ENCODE results near the gene TJP1.
"Not testable (repeated sequence)": the region's sequence is repeated elsewhere in the genome, so short reads cannot be mapped to it uniquely, and the experiment has no call there.

Gene TJP1

DNA sequence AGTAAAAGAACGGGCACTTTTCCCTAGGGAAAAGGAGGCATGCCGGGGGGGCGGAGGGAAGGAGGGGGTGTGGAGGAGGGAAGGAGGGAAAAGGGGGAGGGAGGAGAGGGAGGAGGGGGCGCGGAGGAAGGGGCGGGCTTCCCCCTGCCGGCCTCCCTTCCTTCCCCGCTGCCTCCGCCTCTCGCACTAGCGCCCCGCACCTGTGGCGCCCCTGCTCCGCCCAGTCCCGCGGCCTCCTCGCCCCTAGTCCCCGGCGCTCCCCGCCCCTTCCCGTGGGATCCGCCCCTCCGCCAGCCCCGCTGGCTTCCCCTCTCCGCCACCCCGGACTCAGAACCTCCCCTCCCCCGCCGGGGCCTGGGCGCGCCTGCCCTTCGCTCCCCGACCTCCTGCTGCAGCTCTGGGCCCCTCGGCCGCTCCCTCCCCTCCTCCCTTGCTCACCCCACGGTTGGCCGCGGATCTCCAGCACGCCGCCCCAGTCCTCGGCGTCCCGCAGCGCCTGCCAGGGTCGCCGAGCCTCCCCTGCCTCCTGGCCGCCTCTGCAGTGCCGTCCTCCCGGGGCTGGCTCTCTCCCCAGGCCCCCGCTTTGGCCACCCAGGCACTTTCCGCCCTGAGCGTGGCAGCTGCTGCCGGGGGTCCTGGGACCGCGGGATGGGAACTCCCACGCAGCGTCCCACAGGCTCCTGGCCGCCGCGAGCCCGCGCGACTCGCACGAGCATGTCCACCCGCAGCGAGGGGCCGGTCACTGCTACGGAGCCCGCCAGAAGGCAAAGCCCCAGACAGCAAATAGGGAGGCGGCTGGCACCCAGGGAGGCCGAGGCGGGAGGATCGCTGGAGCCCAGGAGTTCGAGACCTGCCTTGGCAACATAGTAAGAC lies 147.4 kb downstream of the TJP1 start:
- Histone ChIP-seq H3K4me3 (ENCODE audit: low read depth, low read length) (peak overlapping the region; percentile 90), H3K79me2 (ENCODE audit: control insufficient read depth, insufficient read depth, low read length, unreplicated experiment) (peaks cover 15% of the 10 kb centered on the region), H3K36me3 (ENCODE audit: insufficient read depth, low read length) (peaks cover 3% of the 10 kb centered on the region; the same call in 1 of the 2 replicates), H3K27me3 (ENCODE audit: insufficient read depth, low read length) (no peaks in the 10 kb centered on the region), H3K27ac (ENCODE audit: low read depth, low read length) (no peak overlapping the region), H2AFZ (ENCODE audit: low read length, unreplicated experiment) (peak overlapping the region; percentile 78), H3K4me1 (ENCODE audit: control insufficient read depth, insufficient read depth, low read length, unreplicated experiment) (peaks cover 48% of the 10 kb centered on the region)

DNA sequence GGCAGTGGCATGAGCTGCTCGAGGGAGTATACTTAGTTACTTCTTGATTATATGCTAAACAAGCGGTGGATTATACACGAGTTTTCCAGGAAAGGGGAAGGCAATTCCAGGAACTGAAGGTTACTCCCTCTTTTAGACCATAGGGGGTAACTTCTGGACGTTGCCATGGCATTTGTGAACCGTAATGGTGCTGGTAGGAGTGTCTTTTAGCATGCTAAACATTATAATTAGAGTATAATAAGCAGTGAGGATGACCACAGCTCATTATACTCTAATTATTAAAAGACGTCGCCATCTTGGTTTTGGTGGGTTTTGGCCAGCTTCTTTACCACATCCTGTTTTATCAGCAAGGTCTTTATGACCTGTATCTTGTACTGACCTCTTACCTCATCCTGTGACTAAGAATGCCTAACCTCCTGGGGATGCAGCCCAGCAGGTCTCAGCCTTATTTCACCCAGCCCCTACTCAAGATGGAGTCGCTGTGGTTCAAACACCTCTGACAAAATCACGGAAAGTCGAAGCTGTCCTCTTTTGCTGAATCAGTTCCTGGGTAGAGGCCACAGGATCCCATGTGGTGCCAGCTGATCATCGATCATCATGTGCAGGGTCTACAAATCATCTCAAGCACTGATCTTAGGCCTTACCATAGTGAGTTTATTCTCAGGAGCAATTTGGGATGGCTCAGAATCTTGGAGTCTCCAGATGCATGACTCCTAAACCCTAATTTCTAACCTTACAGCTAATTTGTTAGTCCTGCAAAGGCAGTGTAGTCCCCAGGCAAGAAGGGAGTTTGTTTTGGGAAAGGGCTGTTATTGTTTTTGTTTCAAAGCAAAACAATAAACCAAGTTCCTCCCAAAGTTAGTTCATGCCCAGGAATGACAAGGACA lies 149.1 kb downstream of the TJP1 start:
- Histone ChIP-seq H3K27me3 (ENCODE audit: insufficient read depth, low read length) (no peaks in the 10 kb centered on the region), H2AFZ (ENCODE audit: low read length, unreplicated experiment) (no peak overlapping the region), H3K27ac (ENCODE audit: low read depth, low read length) (peak overlapping the region; percentile 98), H3K79me2 (ENCODE audit: control insufficient read depth, insufficient read depth, low read length, unreplicated experiment) (peaks cover 14% of the 10 kb centered on the region), H3K4me1 (ENCODE audit: control insufficient read depth, insufficient read depth, low read length, unreplicated experiment) (peaks cover 55% of the 10 kb centered on the region), H3K4me3 (ENCODE audit: low read depth, low read length) (no peak overlapping the region), H3K36me3 (ENCODE audit: insufficient read depth, low read length) (peaks cover 3% of the 10 kb centered on the region; the same call in 1 of the 2 replicates)

DNA sequence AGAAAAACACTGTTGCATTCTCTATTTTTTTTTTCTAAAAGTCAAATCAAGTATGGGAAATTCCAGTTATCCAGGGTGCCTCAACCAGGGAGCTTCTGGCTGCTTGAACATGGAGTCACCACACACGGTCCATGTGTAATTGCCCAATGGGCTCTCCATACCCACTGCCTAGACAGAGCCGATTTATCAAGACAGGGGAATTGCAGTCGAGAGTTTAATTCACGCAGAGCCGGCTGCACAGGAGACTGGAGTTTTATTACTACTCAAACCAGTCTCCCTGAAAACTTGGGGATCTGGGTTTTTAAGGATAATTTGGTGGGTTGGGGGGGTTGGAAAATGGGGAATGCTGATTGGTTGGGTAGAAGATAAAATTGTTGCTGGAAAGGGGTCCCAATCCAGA lies 149.8 kb downstream of the TJP1 start:
- H3K36me3 ChIP-seq (ENCODE audit: insufficient read depth, low read length) = peaks cover 2% of the 10 kb centered on the region; the same call in 1 of the 2 replicates
- peaks cover 51% of the 10 kb centered on the region for H3K4me1 ChIP-seq (ENCODE audit: control insufficient read depth, insufficient read depth, low read length, unreplicated experiment)
- H3K79me2 ChIP-seq (ENCODE audit: control insufficient read depth, insufficient read depth, low read length, unreplicated experiment) = peaks cover 7% of the 10 kb centered on the region
- no peak overlapping the region for H3K4me3 ChIP-seq (ENCODE audit: low read depth, low read length)
- H2AFZ ChIP-seq (ENCODE audit: low read length, unreplicated experiment) = no peak overlapping the region
- peak overlapping the region; percentile 98 for H3K27ac ChIP-seq (ENCODE audit: low read depth, low read length)
- no peaks in the 10 kb centered on the region for H3K27me3 ChIP-seq (ENCODE audit: insufficient read depth, low read length)

DNA sequence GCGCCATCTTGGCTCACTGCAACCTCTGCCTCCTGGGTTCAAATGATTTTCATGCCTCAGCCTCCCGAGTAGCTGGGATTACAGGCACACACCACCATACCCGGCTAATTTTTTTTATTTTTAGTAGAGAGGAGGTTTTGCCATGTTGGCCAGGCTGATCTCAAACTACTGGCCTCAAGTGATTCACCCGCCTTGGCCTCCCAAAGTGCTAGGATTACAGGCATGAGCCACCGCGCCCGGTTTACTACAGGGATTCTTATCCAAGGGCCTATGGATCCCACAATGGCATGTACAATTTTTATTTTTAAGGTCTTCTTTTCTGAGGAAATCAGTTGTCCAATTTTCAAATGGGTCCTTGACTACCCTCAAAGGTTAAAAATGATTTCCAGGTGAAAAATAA lies 150.2 kb downstream of the TJP1 start:
- H3K27ac ChIP-seq (ENCODE audit: low read depth, low read length) = peak overlapping the region; percentile 98
- peaks cover 47% of the 10 kb centered on the region for H3K4me1 ChIP-seq (ENCODE audit: control insufficient read depth, insufficient read depth, low read length, unreplicated experiment)
- H3K36me3 ChIP-seq (ENCODE audit: insufficient read depth, low read length); H3K27me3 ChIP-seq (ENCODE audit: insufficient read depth, low read length); H2AFZ ChIP-seq (ENCODE audit: low read length, unreplicated experiment); H3K4me3 ChIP-seq (ENCODE audit: low read depth, low read length); H3K79me2 ChIP-seq (ENCODE audit: control insufficient read depth, insufficient read depth, low read length, unreplicated experiment): not testable (repeated sequence)

DNA sequence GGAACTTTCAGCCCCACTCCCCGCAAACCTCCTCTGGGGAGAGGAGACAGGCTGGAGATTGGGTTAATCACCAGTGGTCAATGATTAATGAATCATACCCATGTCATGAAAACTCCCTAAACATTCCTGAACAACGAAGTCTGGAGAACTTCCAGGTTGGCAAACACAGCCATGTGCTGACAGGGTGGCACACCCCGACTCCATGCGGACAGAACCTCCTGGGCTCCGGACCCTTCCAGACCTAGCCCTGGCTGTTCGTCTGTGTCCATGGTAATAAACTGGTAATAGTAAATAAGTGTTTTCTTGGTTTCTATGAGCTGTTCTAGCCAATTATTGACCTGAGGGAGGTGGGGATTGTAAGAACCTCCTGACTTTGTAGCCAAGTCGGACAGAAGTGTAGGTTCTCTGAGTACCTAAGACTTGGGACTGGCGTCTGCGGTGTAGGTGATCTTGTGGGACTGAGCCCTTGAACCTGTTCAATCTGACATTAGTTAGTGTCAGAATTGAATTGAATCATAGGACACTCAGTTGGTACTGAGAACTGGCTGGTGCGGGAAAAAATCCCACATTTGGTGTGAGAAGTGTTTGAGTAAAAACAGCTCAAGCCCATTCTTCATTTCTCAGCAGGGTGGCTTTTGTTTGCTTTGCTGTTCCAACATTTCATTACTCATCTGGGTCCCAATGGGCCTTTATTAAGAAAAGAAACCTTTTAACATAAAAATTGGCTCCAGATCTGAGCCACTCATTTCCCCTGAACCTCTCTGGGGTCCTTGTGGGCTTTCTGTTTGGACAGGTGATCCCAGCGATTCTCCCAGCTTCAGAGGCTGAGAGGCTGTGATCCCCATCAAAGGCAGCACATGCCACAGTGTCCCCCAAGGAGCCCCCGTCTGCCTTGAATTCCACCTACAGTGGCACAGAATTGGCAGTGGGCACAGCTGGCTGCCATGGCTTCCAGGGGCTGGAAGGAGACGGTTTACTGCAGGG lies 151.0 kb downstream of the TJP1 start:
- H2AFZ ChIP-seq (ENCODE audit: low read length, unreplicated experiment) = no peak overlapping the region
- H3K27me3 ChIP-seq (ENCODE audit: insufficient read depth, low read length) = no peaks in the 10 kb centered on the region
- peaks cover 41% of the 10 kb centered on the region for H3K4me1 ChIP-seq (ENCODE audit: control insufficient read depth, insufficient read depth, low read length, unreplicated experiment)
- H3K79me2 ChIP-seq (ENCODE audit: control insufficient read depth, insufficient read depth, low read length, unreplicated experiment) = peaks cover 6% of the 10 kb centered on the region
- H3K4me3 ChIP-seq (ENCODE audit: low read depth, low read length) = peak overlapping the region; percentile 65
- no peaks in the 10 kb centered on the region for H3K36me3 ChIP-seq (ENCODE audit: insufficient read depth, low read length)
- peak overlapping the region; percentile 98 for H3K27ac ChIP-seq (ENCODE audit: low read depth, low read length)

DNA sequence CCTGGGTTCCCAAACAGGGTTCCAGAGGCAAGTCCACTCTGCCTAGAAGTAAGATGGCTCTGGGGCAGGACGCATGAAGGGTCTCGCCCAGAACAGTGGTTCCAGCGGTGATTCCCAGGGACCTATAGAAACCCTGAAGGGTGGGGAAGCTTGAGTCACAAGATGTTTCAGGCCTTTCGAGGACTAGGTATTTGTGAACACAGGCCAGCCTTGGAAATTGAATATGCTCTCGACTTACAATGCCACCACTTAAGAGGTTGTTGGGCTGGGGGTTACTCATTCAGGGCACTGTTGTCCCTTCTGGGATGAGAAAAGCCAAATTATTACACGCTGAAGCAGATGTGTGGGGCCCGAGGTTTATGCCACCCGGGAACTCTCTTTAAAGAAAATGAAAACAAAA lies 152.0 kb downstream of the TJP1 start:
- Histone ChIP-seq H3K4me3 (ENCODE audit: low read depth, low read length) (0 out of 2 replicates have a peak overlapping the region, but pooled peaks have one; percentile 65), H3K36me3 (ENCODE audit: insufficient read depth, low read length) (no peaks in the 10 kb centered on the region), H3K27me3 (ENCODE audit: insufficient read depth, low read length) (no peaks in the 10 kb centered on the region), H3K4me1 (ENCODE audit: control insufficient read depth, insufficient read depth, low read length, unreplicated experiment) (peaks cover 41% of the 10 kb centered on the region), H3K79me2 (ENCODE audit: control insufficient read depth, insufficient read depth, low read length, unreplicated experiment) (no peaks in the 10 kb centered on the region), H3K27ac (ENCODE audit: low read depth, low read length) (peak overlapping the region; percentile 98), H2AFZ (ENCODE audit: low read length, unreplicated experiment) (no peak overlapping the region)

DNA sequence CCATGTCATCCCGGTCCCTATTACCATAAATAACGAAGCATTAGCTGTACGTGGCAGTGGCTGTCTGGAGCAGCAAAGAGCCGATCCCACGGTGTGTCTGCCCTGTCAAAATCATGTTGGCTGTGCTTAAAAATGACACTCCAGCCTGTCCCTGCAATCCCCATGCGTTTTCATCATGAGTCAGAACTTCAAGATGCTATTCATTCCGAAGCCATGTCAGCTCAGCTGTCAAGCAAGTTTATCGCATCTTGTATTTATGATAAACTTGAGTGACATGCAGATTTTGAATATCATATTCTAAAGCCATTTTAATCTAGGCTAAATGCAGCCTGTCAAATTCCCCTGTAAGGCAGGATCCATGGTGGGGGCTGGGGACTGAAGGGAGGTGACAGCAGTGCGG lies 152.4 kb downstream of the TJP1 start:
- Histone ChIP-seq H2AFZ (ENCODE audit: low read length, unreplicated experiment) (no peak overlapping the region), H3K27ac (ENCODE audit: low read depth, low read length) (peak overlapping the region; percentile 98), H3K4me3 (ENCODE audit: low read depth, low read length) (no peak overlapping the region), H3K4me1 (ENCODE audit: control insufficient read depth, insufficient read depth, low read length, unreplicated experiment) (peaks cover 41% of the 10 kb centered on the region), H3K27me3 (ENCODE audit: insufficient read depth, low read length) (no peaks in the 10 kb centered on the region), H3K36me3 (ENCODE audit: insufficient read depth, low read length) (no peaks in the 10 kb centered on the region), H3K79me2 (ENCODE audit: control insufficient read depth, insufficient read depth, low read length, unreplicated experiment) (no peaks in the 10 kb centered on the region)

DNA sequence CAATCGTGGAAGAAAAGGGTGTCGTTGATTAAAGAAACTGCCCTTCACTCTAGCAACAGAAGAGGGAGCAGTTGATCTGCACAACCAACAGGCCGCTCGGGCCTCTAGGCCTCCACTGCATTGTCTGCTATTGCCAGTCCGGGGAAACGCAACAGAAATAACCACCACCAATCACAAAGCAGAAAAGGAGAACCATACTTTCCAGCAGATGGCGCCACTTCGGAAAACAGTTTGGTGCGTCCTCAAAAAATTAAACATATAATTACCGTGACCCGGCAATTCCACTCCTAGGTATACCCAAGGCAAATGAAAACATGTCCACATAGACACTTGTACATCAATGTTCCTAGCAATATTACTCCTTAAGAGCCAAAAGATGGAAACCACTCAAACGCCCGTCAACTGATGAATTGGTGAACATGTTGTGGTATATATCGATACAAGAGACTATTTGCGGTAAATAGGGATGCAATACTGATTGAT lies 154.1 kb downstream of the TJP1 start:
- H3K36me3 ChIP-seq (ENCODE audit: insufficient read depth, low read length) = no peaks in the 10 kb centered on the region
- no peaks in the 10 kb centered on the region for H3K79me2 ChIP-seq (ENCODE audit: control insufficient read depth, insufficient read depth, low read length, unreplicated experiment)
- no peaks in the 10 kb centered on the region for H3K27me3 ChIP-seq (ENCODE audit: insufficient read depth, low read length)
- no peak overlapping the region for H3K27ac ChIP-seq (ENCODE audit: low read depth, low read length)
- H3K4me1 ChIP-seq (ENCODE audit: control insufficient read depth, insufficient read depth, low read length, unreplicated experiment) = peaks cover 36% of the 10 kb centered on the region
- no peak overlapping the region for H3K4me3 ChIP-seq (ENCODE audit: low read depth, low read length)
- H2AFZ ChIP-seq (ENCODE audit: low read length, unreplicated experiment) = no peak overlapping the region

DNA sequence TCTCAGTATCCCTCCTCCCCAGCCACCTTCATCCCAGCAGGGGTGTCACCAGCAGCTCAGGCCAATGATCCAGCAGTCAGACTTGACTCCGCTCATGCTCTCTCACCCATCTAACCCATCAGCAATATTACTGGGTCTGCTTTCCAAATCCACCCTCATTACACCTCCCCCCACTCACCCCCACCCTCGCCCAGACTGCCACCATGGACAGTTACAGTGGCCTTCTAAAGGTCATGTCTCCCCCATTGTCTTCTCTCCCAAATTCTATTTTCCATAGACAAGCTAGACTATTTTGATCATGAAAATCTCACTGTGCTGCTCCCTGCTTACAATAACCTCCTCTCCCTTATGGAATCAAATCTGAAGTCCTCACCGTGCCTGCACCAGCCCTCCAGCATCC lies 156.0 kb downstream of the TJP1 start:
- H3K4me3 ChIP-seq (ENCODE audit: low read depth, low read length) = no peak overlapping the region
- no peak overlapping the region for H2AFZ ChIP-seq (ENCODE audit: low read length, unreplicated experiment)
- no peaks in the 10 kb centered on the region for H3K79me2 ChIP-seq (ENCODE audit: control insufficient read depth, insufficient read depth, low read length, unreplicated experiment)
- H3K27ac ChIP-seq (ENCODE audit: low read depth, low read length) = no peak overlapping the region
- peaks cover 19% of the 10 kb centered on the region for H3K4me1 ChIP-seq (ENCODE audit: control insufficient read depth, insufficient read depth, low read length, unreplicated experiment)
- H3K36me3 ChIP-seq (ENCODE audit: insufficient read depth, low read length) = no peaks in the 10 kb centered on the region
- no peaks in the 10 kb centered on the region for H3K27me3 ChIP-seq (ENCODE audit: insufficient read depth, low read length)

Measured in ACC112 (cell line).